GM12891 (cell line): ENCODE data around the gene EPM2AIP1.

ENCODE experiments used
- DNase-seq: peaks from one replicate; pipeline ENCODE4 v3.0.0; 2011; ENCODE audit warnings: low spot score; ENCODE audit not compliant: insufficient read length
- FAIRE-seq: peaks from 2 replicates; lab custom pipeline; 2011; peaks lifted over from hg19 to GRCh38; lab: Jason Lieb, UNC
- PAX5 ChIP-seq: IDR thresholded peaks from 2 replicates; pipeline ENCODE4 v1.6.1; 2011; ENCODE audit warnings: low read length, moderate library complexity, mild to moderate bottlenecking; ENCODE audit not compliant: insufficient read depth, severe bottlenecking
- POLR2A ChIP-seq: IDR thresholded peaks from 2 replicates; pipeline ENCODE4 v1.6.1; 2011; ENCODE audit warnings: low read depth, low read length, control low read depth
- POLR2AphosphoS5 ChIP-seq: IDR thresholded peaks from 2 replicates; pipeline ENCODE4 v1.6.1; 2011; ENCODE audit warnings: low read depth, low read length, control low read depth
- POU2F2 ChIP-seq: IDR thresholded peaks from 2 replicates; pipeline ENCODE4 v1.6.1; 2011; ENCODE audit warnings: low read depth, mild to moderate bottlenecking, control low read depth, low read length, moderate library complexity
- SPI1 ChIP-seq: IDR thresholded peaks from 2 replicates; pipeline ENCODE4 v1.6.1; 2011; ENCODE audit warnings: low read depth, low read length, control low read depth
- TAF1 ChIP-seq: IDR thresholded peaks from 2 replicates; pipeline ENCODE4 v1.6.1; 2011; ENCODE audit warnings: low read depth, low read length, control low read depth

EPM2AIP1 gene

GRCh38 chr3:36941162-36941561, 51.8 kb downstream of the EPM2AIP1 start:
- TF ChIP-seq SPI1 (no peak), POU2F2 (no peak), POLR2AphosphoS5 (no peak), TAF1 (no peak)
- FAIRE-seq (no peak), DNase-seq (no peak)

GRCh38 chr3:36937492-36937891, 55.4 kb downstream of the EPM2AIP1 start:
- DNase-seq = no peak
- no peak for TF ChIP-seq POLR2AphosphoS5
- no peak for TF ChIP-seq PAX5
- no peak for TF ChIP-seq TAF1
- no peak for TF ChIP-seq POU2F2
- TF ChIP-seq SPI1 = no peak
- no peak for TF ChIP-seq POLR2A
- FAIRE-seq = no peak
